ENCODE results near the gene IMMT.
"Not testable (repeated sequence)": the region's sequence is repeated elsewhere in the genome, so short reads cannot be mapped to it uniquely, and the experiment has no call there.

The IMMT gene

DNA sequence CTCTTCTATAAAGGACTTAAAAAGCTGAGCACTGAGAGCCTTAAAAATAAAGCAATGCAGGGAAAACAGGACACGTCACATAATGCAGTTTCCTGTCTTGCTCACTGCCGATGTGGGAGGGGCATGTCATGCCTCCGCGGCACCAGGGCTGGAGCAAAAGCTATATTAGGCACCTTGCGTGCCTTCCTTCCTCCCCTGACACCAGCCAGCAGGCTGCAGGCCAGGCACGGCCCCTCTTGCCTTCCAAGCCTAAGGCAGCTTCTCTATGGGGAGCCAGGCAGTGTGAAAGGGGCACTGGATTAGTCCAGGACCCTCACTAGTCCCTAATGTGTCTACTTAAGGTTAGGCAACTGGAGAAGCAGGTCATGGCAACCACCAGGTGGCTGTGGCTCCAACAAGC, 30.3 kb upstream of the IMMT start:
- no peak for DNase-seq

GRCh38 chr2:86224645-86225355, 29.5 kb upstream of the IMMT start:
- no peak for DNase-seq

GRCh38 chr2:86223927-86224560, 28.8 kb upstream of the IMMT start:
- no peak for DNase-seq

- no peak for DNase-seq
These were observed 28.1 kb upstream of the IMMT start for GRCh38 chr2:86223140-86223926.

DNA sequence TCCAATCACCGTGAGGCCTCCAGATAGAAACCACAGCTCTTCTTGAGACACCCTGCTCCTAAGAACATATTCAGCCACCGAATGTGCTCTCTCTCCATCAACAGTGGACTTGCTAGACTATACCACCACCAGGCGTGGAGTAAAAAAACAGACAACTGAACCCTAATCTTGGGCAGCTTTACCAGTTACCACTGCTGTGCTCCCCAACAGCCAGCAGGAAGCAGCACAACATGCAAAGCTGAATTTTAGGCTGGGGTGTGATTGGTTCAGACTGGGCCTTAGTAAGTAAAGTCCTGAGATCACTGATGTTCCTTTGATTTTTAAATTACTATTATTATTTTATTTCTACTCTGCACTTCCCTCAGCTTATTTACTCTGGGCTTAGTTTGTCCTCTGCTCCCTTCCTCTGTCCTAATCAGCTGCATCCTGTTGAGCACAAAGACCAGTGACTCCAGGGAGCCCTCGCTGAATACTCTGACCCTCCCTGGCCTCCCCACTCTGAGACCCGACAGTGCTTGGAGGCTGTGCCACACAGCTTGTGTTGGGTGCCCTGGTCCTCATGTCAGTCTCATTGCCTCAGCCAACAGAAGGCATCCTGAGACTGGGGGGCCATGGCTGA, 25.9 kb upstream of the IMMT start:
- DNase-seq, result peak; percentile 46

DNA sequence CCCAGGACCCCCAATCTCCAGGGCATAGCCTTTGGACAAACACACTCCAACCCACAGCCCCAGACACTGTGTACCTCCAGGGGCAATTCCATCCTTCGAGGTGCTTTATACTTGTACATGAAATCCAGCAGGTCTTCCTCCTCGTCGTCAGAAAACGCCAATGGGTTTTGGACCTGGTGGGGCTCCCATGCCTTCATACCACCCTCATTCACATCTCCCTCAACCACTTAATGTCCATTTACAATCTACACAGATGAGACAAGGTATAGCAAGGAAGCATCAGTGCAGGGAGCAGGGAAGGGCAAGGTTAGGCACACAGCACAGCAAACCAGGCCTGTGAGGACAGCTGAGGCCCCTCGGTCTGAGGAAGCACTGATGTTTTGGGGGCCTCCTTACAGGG, 24.6 kb upstream of the IMMT start:
- DNase-seq, result no peak

DNA sequence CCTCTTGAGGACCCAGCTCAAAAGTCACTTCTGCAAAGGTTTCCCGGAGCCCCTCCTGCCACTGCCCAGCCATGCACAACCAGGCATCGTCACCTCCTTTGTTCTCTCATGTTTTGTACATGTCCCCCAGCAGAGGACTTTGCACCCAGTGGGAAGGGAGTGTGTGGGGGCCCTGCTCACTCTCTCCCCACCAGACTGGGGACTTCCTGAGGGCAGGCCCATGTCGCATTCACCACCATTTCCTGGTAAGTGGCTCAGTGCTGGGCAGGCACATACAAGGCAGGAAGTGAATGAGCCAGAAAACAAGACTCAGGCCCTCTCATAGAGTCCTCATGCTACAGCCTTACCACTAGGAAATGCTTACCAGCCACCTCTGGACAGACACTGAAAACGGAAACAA, 22.9 kb upstream of the IMMT start:
- no peak for DNase-seq

- DNase-seq, result no peak
These were observed 21.6 kb upstream of the IMMT start for GRCh38 chr2:86216575-86217555.

GRCh38 chr2:86214503-86214832, 19.2 kb upstream of the IMMT start:
- no peak for DNase-seq

DNA sequence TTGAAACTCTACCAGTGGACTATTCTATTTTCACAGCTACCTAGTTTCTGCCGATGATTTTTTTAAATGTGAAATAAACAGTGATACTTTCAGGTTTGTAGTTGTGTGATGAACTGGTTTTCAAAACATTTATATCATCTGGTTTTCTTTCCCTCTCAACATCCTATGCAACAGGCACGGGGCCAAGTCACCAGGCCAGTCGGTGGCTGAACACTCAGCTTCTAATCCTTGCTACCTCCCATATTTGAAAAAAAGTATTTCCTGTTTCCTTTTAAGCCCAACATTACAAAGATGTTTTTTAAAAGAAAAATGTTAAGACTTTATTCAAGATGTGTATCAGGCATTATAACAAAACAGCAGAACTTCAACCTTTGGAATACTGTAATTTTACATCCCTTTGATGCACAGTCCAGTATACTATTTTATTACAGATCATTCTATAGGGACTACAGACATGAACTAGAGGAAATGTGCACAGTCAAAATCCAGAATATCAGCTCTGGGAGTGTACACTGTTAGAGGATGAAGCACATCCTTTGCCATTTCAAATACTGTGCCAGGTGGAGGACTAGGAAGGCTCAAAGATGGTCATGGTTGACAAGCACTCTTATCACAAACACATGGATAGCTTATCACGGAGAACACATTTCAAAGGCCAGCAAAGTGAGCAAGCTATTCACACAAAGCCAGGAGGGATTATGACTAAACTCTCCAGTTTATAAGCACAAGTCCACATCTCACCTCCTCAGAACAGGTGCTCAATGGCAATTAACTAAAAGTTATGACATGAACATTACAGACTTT, 18.6 kb upstream of the IMMT start:
- no peak for DNase-seq

GRCh38 chr2:86213056-86213455, 17.8 kb upstream of the IMMT start:
- no peak for DNase-seq

GRCh38 chr2:86211796-86212188, 16.5 kb upstream of the IMMT start:
- no peak for DNase-seq

- no peak for DNase-seq
These were observed 16.0 kb upstream of the IMMT start for GRCh38 chr2:86211033-86211795.

GRCh38 chr2:86204458-86204857, 9.2 kb upstream of the IMMT start:
- no peak for DNase-seq

DNA sequence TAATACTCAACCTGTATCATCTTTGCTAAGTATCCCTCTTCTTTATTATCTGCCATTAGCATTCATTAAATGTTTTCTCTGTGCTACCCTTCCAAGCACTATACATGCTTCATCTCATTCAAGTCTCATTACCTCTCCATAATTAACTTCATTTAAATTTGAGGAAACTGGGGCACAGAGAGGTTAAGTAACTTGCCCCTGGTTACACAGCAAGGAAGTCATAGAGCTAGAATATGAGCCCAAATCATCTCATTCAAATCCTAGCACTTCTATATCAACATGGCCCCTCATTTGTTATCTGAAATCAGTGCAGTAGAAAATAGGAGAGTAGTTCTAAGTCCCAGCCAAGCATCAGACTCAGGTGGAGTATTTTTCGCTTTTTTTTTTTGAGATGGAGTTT, 8.4 kb upstream of the IMMT start:
- no peak for DNase-seq

DNA sequence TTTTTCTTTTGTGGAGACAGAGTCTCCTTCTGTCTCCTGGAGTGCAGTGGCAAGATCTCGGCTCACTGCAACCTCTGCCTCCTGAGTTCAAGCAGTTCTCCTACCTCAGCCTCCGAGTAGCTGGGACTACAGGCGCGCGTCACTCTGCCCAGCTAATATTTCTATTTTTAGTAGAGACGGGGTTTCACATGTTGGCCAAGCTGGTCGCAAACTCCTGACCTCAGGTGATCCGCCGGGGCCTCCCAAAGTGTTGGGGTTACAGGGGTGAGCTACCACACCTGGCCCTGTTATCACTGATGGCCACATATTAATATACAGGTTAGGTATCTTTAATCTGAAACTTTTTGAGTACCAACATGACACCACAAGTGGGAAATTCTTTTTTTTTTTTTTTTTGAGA, 7.4 kb upstream of the IMMT start:
- DNase-seq, result no peak

DNA sequence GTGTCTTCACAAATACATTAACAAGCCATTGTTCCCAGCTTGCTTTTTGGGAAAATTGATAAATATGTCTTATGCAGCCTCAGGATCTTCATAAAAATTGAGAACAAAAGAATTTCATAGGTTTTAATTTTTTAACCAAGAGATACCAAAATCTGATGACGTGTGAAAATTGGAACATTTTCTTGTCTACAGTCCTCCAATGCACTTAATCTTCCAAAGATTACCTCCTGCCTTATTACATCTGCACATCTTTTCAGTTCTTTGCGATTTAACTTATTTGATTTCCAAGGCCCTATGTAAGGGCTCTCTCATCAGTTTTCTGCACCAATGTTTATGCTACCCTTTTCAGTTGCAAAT, 7.1 kb upstream of the IMMT start:
- no peak for DNase-seq

DNA sequence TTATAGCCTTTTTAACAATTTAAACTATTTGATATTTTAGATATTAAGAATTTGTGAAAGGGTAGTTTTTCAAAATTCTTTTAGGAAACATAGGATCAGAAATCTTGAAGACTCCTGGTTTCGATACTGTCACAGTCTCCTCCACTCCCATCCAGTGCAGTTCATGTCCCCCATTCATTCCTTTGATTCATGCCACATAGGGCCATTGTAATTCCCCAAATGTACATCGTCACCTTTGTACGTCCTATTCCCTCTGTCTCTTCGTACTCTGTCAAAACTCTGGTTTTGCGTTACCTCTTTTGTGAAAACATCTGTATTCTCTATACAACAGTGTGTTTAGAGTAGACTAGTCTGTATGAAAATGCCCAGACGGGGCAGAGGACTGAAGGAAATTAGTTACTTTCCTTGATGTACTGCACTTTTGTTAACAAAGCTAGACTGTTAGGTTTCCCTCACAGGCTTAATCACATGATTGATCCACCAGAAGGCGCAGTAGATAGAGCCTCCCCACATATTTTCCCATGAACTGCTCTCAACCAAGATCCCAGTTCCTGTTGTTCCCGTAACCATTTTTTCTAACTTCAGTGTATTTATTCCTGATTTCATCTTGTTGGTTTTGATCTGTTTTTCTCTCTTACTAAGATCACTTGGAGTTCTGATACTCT, 6.5 kb upstream of the IMMT start:
- DNase-seq, result no peak

- not testable (repeated sequence) for DNase-seq
These were observed 5.3 kb upstream of the IMMT start for GRCh38 chr2:86200564-86200963.

- no peak for DNase-seq
These were observed 4.5 kb upstream of the IMMT start for GRCh38 chr2:86199834-86200177.

Data from 8988T (cell line).